Stomach (tissue), 4 donors: Measurements from ENCODE around the gene ARID1B.

Experiments used
- CTCF ChIP-seq, 7 experiments: fragments of 450-650 bp in 4 of 7; fragments of 200-600 bp in 3 of 7; sonication (generic) in 3 of 7; IDR thresholded peaks; one replicate each; pipeline ENCODE4 v1.5.1; 2016 to 2019; ENCODE audit warnings: antibody characterized with exemption in 7 of 7, control low read depth in 2 of 7, mild to moderate bottlenecking in 1 of 7
- POLR2A ChIP-seq, 4 donors: fragments of 450-650 bp; IDR thresholded peaks; one replicate each; pipeline ENCODE4 v1.6.1; 2016; ENCODE audit warnings: antibody characterized with exemption in 4 of 4, control low read depth in 2 of 4, mild to moderate bottlenecking in 1 of 4, moderate library complexity in 1 of 4
- POLR2AphosphoS5 ChIP-seq, 3 donors: sonication (generic); formaldehyde crosslinking; IDR thresholded peaks; one replicate each; pipeline ENCODE4 v1.6.1; 2016; ENCODE audit warnings: antibody characterized with exemption in 3 of 3

DNA sequence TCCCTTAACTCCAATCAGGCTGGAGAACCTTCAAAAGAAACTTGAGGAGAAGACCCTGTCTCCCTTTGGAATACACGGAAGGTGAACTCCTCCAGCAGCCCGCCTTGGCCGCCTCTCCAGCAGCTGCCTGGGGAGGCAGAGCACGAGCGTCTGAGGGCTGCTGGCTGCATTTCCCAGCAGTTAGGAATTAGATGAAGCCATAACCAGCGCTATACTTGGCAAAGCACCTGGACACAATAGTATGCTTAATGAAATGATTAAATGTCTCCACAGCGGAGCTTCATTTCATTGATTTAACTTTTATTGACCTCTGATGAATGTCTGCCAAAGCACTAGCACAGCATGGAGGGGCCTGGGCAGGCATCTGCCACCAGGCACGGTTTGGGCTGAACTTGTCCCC, 472.6 kb downstream of the ARID1B start:
- no peak for TF ChIP-seq POLR2A (IDR thresholded peaks at IDR 0.05)
- no peak for TF ChIP-seq CTCF (IDR thresholded peaks at IDR 0.05)
- no peak for TF ChIP-seq POLR2AphosphoS5 (IDR thresholded peaks at IDR 0.05)
